Kidney epithelial cell (primary cell): ENCODE measurements around the gene RAD54L. TPM values are rescaled to one million over a fixed set of nuclear protein-coding genes. Genes with fewer than 3 reads are reported as not detected.
A peak's percentile ranks its signal among the peaks of the same experiment; 100 is the strongest.

Experiments used
- DNase-seq: peaks from one replicate; pipeline ENCODE4 v3.0.0-alpha.2; 2010; ENCODE audit warnings: low read depth
- H3K27me3 ChIP-seq: 2 replicates; pipeline ENCODE4 v1.6.0; 2011; ENCODE audit warnings: low read length; ENCODE audit not compliant: control insufficient read depth, insufficient read depth
- H3K36me3 ChIP-seq: 2 replicates; pipeline ENCODE4 v1.5.1; 2011; ENCODE audit warnings: low read length; ENCODE audit not compliant: control insufficient read depth, insufficient read depth
- H3K4me3 ChIP-seq: 2 replicates; pipeline ENCODE4 v1.5.1; 2011; ENCODE audit warnings: low read depth, mild to moderate bottlenecking, control low read depth, low read length
- CTCF ChIP-seq: IDR thresholded peaks from 2 replicates; pipeline ENCODE4 v1.5.1; 2011; ENCODE audit warnings: mild to moderate bottlenecking, moderate library complexity, low read length, control low read depth, inconsistent platforms; ENCODE audit not compliant: insufficient read depth, poor library complexity, severe bottlenecking
- total RNA-seq: library from RNA; depleted of rRNA; stranded (reverse); fragments of >200 nt; gene quantifications from 2 replicates; pipeline ENCODE4 v1.2.3, GENCODE V29; 2015

RAD54L gene
- total RNA-seq, result 2.9 and 6.1 TPM in 2 replicates

DNA sequence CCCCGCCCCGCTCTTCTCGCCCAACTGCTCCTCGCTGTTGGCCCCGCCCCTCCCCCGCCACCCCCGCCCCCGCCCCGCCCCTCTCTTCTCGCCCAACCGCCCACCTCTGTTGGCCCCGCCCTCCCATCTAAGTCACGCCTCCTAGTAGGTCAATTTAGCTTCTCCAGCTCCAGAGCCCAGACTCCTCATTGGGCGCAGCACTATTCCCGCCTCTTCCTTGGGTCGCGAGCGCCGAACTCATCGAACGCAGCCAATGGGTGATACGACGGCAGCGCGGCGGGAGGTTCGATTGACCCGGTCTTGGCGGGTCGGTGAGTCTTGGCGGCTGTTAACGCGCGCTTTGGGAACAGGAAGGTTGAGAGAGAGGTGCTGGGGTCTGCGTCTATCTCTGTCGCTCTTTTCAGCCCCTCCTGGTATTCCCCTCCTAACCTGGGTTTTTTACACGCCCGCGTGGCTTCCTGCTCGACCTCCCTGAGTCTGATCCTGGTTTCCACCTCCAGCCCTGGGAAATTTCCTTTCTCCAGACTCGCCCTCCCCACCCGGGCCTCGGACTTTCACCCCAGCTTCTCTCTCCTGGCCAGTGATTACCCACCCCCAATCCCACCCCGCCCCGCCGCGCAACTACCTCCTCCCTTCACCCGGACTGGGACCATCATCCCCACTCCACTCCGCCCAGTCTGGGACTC lies at the start of gene RAD54L:
Gene RAD54L, plus strand, starts transcription at position 328 of the 686 bp plus-strand sequence. CDS start 643 bp downstream, outside the sequence.
- no peak for TF ChIP-seq CTCF
- DNase-seq, result peak; percentile 91
- no peaks in the 10 kb centered on the region for H3K27me3 ChIP-seq
- no peaks in the 10 kb centered on the region for H3K36me3 ChIP-seq
- peak within 1 kb of the TSS; percentile 69 for H3K4me3 ChIP-seq

- Histone ChIP-seq H3K27me3 (no peaks in the 10 kb centered on the region), H3K36me3 (peaks cover 1% of the 10 kb centered on the region), H3K4me3 (peak within 1 kb of the TSS; percentile 75)
- no peak for DNase-seq
- peak; percentile 34 for TF ChIP-seq CTCF
Measured at GRCh38 chr1:46197964-46198811, 49.4 kb upstream of the RAD54L start, which contains the start of gene POMGNT1. POMGNT1 (minus strand) TSS chr1:46198434; CDS start chr1:46197821, 613 bp downstream.

DNA sequence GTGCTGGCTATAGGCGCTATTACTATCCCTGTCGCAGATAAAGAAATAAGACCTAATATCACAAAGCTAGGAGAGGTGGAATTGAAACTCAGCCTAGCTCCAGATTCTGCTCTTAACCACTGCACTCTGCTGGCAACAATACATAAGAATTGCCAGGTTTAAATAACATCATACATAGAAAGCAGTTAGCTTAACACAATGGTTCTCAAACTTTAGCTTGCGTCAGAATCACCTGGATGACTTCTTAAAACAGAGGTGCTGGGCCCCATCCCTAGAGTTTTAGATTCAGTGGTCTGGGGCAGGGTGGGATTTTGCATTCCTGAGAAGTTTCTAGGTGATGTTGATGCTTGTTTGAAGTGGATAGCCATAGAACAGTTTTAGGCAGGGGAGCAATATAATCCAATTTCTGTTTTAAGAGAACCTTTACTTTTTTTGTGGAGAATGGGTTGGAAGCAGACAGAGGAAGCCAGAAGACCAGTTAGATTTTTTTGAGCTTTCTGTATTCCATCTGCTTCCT lies 48.3 kb upstream of the RAD54L start:
- Histone ChIP-seq H3K4me3 (no peak overlapping the region), H3K36me3 (no peaks in the 10 kb centered on the region), H3K27me3 (no peaks in the 10 kb centered on the region)
- TF ChIP-seq CTCF, result no peak
- DNase-seq, result no peak

GRCh38 chr1:46203738-46204405 lies 43.7 kb upstream of the RAD54L start:
- no peak for DNase-seq
- Histone ChIP-seq H3K4me3 (peak overlapping the region; percentile 77), H3K27me3 (no peaks in the 10 kb centered on the region), H3K36me3 (no peaks in the 10 kb centered on the region)
- TF ChIP-seq CTCF, result no peak

GRCh38 chr1:46204406-46204742 lies 43.2 kb upstream of the RAD54L start:
- no peaks in the 10 kb centered on the region for H3K27me3 ChIP-seq
- DNase-seq, result no peak
- H3K4me3 ChIP-seq, result peak overlapping the region; percentile 77
- H3K36me3 ChIP-seq, result no peaks in the 10 kb centered on the region
- no peak for TF ChIP-seq CTCF
